H7 (cell line): ENCODE data around the gene ARHGAP31. TPM values are rescaled to one million over a fixed set of nuclear protein-coding genes. Genes with fewer than 3 reads are reported as not detected.

Source experiments
- DNase-seq: peaks from one replicate; pipeline ENCODE4 v3.0.0; 2012
- H3K27me3 ChIP-seq: 2 replicates; pipeline ENCODE4 v1.6.0; 2011; ENCODE audit warnings: mild to moderate bottlenecking, low read length; ENCODE audit not compliant: control insufficient read depth, insufficient read depth
- H3K36me3 ChIP-seq: replicated peaks from 2 replicates; pipeline ENCODE4 v1.5.1; 2011; ENCODE audit warnings: low read length; ENCODE audit not compliant: control insufficient read depth, insufficient read depth
- H3K4me3 ChIP-seq: 2 replicates; pipeline ENCODE4 v1.5.1; 2011; ENCODE audit warnings: low read depth, mild to moderate bottlenecking, control low read depth, low read length, moderate library complexity; ENCODE audit not compliant: insufficient read depth
- total RNA-seq: library from RNA; depleted of rRNA; stranded (reverse); fragments of >200 nt; shearing (Covaris generic); gene quantifications from 2 replicates; pipeline ENCODE4 v1.2.3, GENCODE V29; 2014

The ARHGAP31 gene
- total RNA-seq, 1 experiment from 2014 or later, result 4.2 TPM

GRCh38 chr3:119382134-119382533 lies 88.0 kb downstream of the ARHGAP31 start:
- no peaks in the 10 kb centered on the region for H3K27me3 ChIP-seq
- DNase-seq, result no peak
- H3K36me3 ChIP-seq, result no peaks in the 10 kb centered on the region
- no peak overlapping the region for H3K4me3 ChIP-seq

GRCh38 chr3:119388577-119388976 lies 94.4 kb downstream of the ARHGAP31 start:
- DNase-seq, result no peak
- 0 out of 2 replicates have a peak, but pooled peaks cover 1% of the 10 kb centered on the region for H3K36me3 ChIP-seq
- no peaks in the 10 kb centered on the region for H3K27me3 ChIP-seq
- H3K4me3 ChIP-seq, result no peak overlapping the region

GRCh38 chr3:119395923-119396358 lies 101.8 kb downstream of the ARHGAP31 start:
- no peak overlapping the region for H3K4me3 ChIP-seq
- 0 out of 2 replicates have a peak, but pooled peaks cover 1% of the 10 kb centered on the region for H3K36me3 ChIP-seq
- no peak for DNase-seq
- no peaks in the 10 kb centered on the region for H3K27me3 ChIP-seq

- DNase-seq, result no peak
- H3K27me3 ChIP-seq, result no peaks in the 10 kb centered on the region
- 0 out of 2 replicates have a peak, but pooled peaks cover 1% of the 10 kb centered on the region for H3K36me3 ChIP-seq
- H3K4me3 ChIP-seq, result no peak overlapping the region
Measured at GRCh38 chr3:119396870-119397269, 102.7 kb downstream of the ARHGAP31 start.

GRCh38 chr3:119400466-119400865 lies 106.3 kb downstream of the ARHGAP31 start:
- no peaks in the 10 kb centered on the region for H3K36me3 ChIP-seq
- H3K27me3 ChIP-seq, result no peaks in the 10 kb centered on the region
- no peak for DNase-seq
- H3K4me3 ChIP-seq, result no peak overlapping the region

- Histone ChIP-seq H3K27me3 (no peaks in the 10 kb centered on the region), H3K36me3 (no peaks in the 10 kb centered on the region), H3K4me3 (no peak overlapping the region)
- DNase-seq, result no peak
Measured at GRCh38 chr3:119401069-119401468, 106.9 kb downstream of the ARHGAP31 start.

- Histone ChIP-seq H3K4me3 (no peak overlapping the region), H3K36me3 (no peaks in the 10 kb centered on the region), H3K27me3 (no peaks in the 10 kb centered on the region)
- DNase-seq, result peak; percentile 49
Measured at GRCh38 chr3:119401503-119402440, 107.6 kb downstream of the ARHGAP31 start.

GRCh38 chr3:119402791-119403190 lies 108.6 kb downstream of the ARHGAP31 start:
- Histone ChIP-seq H3K36me3 (no peaks in the 10 kb centered on the region), H3K27me3 (no peaks in the 10 kb centered on the region), H3K4me3 (no peak overlapping the region)
- no peak for DNase-seq

- H3K27me3 ChIP-seq, result no peaks in the 10 kb centered on the region
- no peak overlapping the region for H3K4me3 ChIP-seq
- DNase-seq, result no peak
- H3K36me3 ChIP-seq, result no peaks in the 10 kb centered on the region
Measured at GRCh38 chr3:119403201-119403600, 109.0 kb downstream of the ARHGAP31 start.

GRCh38 chr3:119405315-119405714 lies 111.1 kb downstream of the ARHGAP31 start:
- DNase-seq, result no peak
- Histone ChIP-seq H3K27me3 (no peaks in the 10 kb centered on the region), H3K36me3 (no peaks in the 10 kb centered on the region), H3K4me3 (no peak overlapping the region)

- DNase-seq, result no peak
- Histone ChIP-seq H3K27me3 (no peaks in the 10 kb centered on the region), H3K36me3 (no peaks in the 10 kb centered on the region), H3K4me3 (no peak overlapping the region)
Measured at GRCh38 chr3:119408243-119408950, 114.2 kb downstream of the ARHGAP31 start.

- H3K4me3 ChIP-seq, result no peak overlapping the region
- no peak for DNase-seq
- H3K36me3 ChIP-seq, result no peaks in the 10 kb centered on the region
- no peaks in the 10 kb centered on the region for H3K27me3 ChIP-seq
Measured at GRCh38 chr3:119409844-119410243, 115.7 kb downstream of the ARHGAP31 start.

GRCh38 chr3:119413603-119414280 lies 119.6 kb downstream of the ARHGAP31 start:
- H3K36me3 ChIP-seq, result no peaks in the 10 kb centered on the region
- no peak for DNase-seq
- no peak overlapping the region for H3K4me3 ChIP-seq
- no peaks in the 10 kb centered on the region for H3K27me3 ChIP-seq

GRCh38 chr3:119416873-119417272 lies 122.7 kb downstream of the ARHGAP31 start:
- DNase-seq, result no peak
- Histone ChIP-seq H3K36me3 (no peaks in the 10 kb centered on the region), H3K27me3 (no peaks in the 10 kb centered on the region), H3K4me3 (no peak overlapping the region)
